ENCODE data around the gene GLIS1. TPM values are rescaled to one million over a fixed set of nuclear protein-coding genes. Genes with fewer than 3 reads are reported as not detected.

The GLIS1 gene
- total and polyA plus RNA-seq, 3 experiments from 2014 or later, result 0.18 TPM; not detected in 2

DNA sequence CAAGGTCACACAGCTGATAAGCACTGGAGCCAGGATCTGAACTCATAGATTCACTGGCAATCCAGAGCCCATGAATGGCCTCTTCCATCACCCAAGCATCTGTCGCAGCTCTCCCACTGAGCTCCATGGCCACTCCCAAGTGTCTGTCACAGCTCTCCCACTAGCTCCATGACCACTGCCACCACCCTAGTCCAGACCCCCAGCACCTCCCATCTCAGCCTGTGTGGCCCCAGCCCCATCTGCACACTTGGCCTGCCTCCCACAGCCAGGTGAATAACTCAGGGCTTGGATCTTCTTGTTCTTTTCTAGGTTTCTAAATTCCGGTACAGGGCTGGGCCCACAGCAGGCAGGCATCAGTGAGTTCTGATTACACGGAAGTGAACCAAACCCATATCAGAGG, 76.0 kb downstream of the GLIS1 start:
- Histone ChIP-seq H3K4me1 (ENCODE audit: insufficient read depth, low read length) (no peaks in the 10 kb centered on the region), H3K27me3 (ENCODE audit: insufficient read depth, low read length, poor library complexity, severe bottlenecking) (no peaks in the 10 kb centered on the region), H3K4me3 (ENCODE audit: low read length) (no peak overlapping the region), H3K36me3 (ENCODE audit: insufficient read depth, low read length) (no peaks in the 10 kb centered on the region), H3K9me3 (ENCODE audit: low read length) (no peaks in the 10 kb centered on the region), H3K27ac (ENCODE audit: low read depth, low read length) (no peak overlapping the region)
- peaks cover 0 to 4% of the 10 kb centered on the region in 2 donors for H3K27me3 Mint-ChIP-seq
- ChIA-PET CTCF (no interaction called here), POLR2A (no interaction called here)
- no peak overlapping the region for H3K4me3 Mint-ChIP-seq
- no peaks in the 10 kb centered on the region for H3K4me1 Mint-ChIP-seq
- H3K9me3 Mint-ChIP-seq, result no peaks in the 10 kb centered on the region
- H3K36me3 Mint-ChIP-seq, result no peaks in the 10 kb centered on the region
- no peak for DNase-seq
- peak overlapping the region in 1 of 8 donors; percentile 14 for H3K27ac Mint-ChIP-seq

DNA sequence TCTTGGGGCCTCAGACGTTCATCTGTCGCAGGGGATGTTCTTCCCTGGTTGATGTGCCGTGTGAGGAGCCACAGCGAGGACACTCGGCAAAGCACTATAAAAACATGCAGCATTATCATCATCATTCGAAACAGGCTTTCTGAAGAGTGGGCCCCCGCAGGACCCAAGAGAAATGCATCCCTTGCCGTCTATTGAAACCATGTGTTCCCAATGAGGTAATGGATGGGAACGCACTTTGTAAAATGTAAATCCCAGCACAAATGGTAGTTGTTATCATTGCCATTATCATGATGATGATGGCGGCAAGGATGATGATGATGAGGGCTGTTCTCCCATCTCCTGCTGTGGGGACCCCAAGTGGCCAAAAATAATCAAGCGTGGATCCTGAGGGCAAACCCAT, 76.8 kb downstream of the GLIS1 start:
- H3K4me1 Mint-ChIP-seq, result no peaks in the 10 kb centered on the region
- ChIA-PET CTCF (no interaction called here), POLR2A (no interaction called here)
- peaks cover 0 to 6% of the 10 kb centered on the region in 2 donors for H3K27me3 Mint-ChIP-seq
- Histone ChIP-seq H3K27ac (ENCODE audit: low read depth, low read length) (no peak overlapping the region), H3K4me3 (ENCODE audit: low read length) (no peak overlapping the region), H3K36me3 (ENCODE audit: insufficient read depth, low read length) (no peaks in the 10 kb centered on the region), H3K4me1 (ENCODE audit: insufficient read depth, low read length) (no peaks in the 10 kb centered on the region), H3K9me3 (ENCODE audit: low read length) (no peaks in the 10 kb centered on the region), H3K27me3 (ENCODE audit: insufficient read depth, low read length, poor library complexity, severe bottlenecking) (no peaks in the 10 kb centered on the region)
- no peak overlapping the region for H3K4me3 Mint-ChIP-seq
- H3K27ac Mint-ChIP-seq, result no peak overlapping the region
- no peaks in the 10 kb centered on the region for H3K36me3 Mint-ChIP-seq
- H3K9me3 Mint-ChIP-seq, result no peaks in the 10 kb centered on the region
- no peak for DNase-seq

DNA sequence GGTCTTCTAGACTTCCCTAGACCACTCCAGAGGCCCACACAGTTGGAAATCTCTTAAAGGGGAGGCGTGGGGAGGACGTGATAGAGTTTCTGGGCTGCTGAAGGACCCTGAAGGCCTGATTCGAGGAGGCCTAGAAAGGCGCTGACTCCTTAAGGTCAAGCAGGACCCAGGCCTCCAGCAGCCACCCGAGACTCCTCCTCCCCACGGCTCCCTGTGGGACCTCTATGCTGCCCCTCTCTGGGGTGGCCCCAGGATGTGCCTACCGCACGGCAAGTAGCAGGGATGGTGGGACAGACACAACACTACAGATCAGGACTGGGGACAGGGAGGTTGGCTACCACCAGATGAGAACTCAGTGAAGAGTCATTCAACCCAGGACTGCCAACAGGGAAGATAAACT, 77.5 kb downstream of the GLIS1 start:
- H3K27me3 ChIP-seq (ENCODE audit: insufficient read depth, low read length, poor library complexity, severe bottlenecking), result no peaks in the 10 kb centered on the region
- no peaks in the 10 kb centered on the region for H3K36me3 ChIP-seq (ENCODE audit: insufficient read depth, low read length)
- POLR2A ChIA-PET, result no interaction called here
- H3K4me3 Mint-ChIP-seq, result no peak overlapping the region
- CTCF ChIA-PET, result no interaction called here
- no peak overlapping the region for H3K27ac ChIP-seq (ENCODE audit: low read depth, low read length)
- no peak overlapping the region for H3K27ac Mint-ChIP-seq
- H3K9me3 ChIP-seq (ENCODE audit: low read length), result no peaks in the 10 kb centered on the region
- no peak for DNase-seq
- no peaks in the 10 kb centered on the region for H3K9me3 Mint-ChIP-seq
- no peak overlapping the region for H3K4me3 ChIP-seq (ENCODE audit: low read length)
- peaks cover 1 to 6% of the 10 kb centered on the region in 2 donors for H3K27me3 Mint-ChIP-seq
- no peaks in the 10 kb centered on the region for H3K4me1 Mint-ChIP-seq
- H3K4me1 ChIP-seq (ENCODE audit: insufficient read depth, low read length), result no peaks in the 10 kb centered on the region
- no peaks in the 10 kb centered on the region for H3K36me3 Mint-ChIP-seq

DNA sequence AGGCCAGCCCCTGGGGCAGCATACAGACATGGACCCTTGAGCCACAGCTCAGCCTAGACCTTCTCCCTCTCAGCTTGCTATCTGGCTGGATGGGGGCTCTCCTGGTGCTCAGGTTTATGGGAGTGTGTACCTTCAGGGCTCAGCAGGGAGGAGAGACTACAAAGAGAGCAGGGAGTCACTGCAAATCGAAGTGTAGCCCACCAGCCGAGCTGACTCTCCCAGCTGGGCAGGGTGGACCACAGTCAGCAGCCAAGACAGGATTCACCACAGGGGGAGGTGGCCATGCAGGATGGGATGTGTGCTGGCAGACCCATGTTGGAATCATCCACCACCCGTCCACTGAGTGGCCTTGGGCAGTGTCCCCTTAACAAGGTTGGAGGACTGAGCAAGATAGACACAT, 78.3 kb downstream of the GLIS1 start:
- Histone ChIP-seq H3K27me3 (ENCODE audit: insufficient read depth, low read length, poor library complexity, severe bottlenecking) (no peaks in the 10 kb centered on the region), H3K27ac (ENCODE audit: low read depth, low read length) (no peak overlapping the region), H3K4me1 (ENCODE audit: insufficient read depth, low read length) (no peaks in the 10 kb centered on the region), H3K9me3 (ENCODE audit: low read length) (no peaks in the 10 kb centered on the region), H3K36me3 (ENCODE audit: insufficient read depth, low read length) (no peaks in the 10 kb centered on the region), H3K4me3 (ENCODE audit: low read length) (no peak overlapping the region)
- ChIA-PET POLR2A (interaction anchor here (0.6 kb wide), 1 partner anchor 247 kb away, joined by 6 read pairs; no protein-coding TSS in a partner anchor), CTCF (no interaction called here)
- H3K4me1 Mint-ChIP-seq, result no peaks in the 10 kb centered on the region
- no peak overlapping the region for H3K27ac Mint-ChIP-seq
- no peak overlapping the region for H3K4me3 Mint-ChIP-seq
- no peak for DNase-seq
- H3K27me3 Mint-ChIP-seq, result peaks cover 3 to 6% of the 10 kb centered on the region in 2 donors
- H3K9me3 Mint-ChIP-seq, result no peaks in the 10 kb centered on the region
- H3K36me3 Mint-ChIP-seq, result no peaks in the 10 kb centered on the region

DNA sequence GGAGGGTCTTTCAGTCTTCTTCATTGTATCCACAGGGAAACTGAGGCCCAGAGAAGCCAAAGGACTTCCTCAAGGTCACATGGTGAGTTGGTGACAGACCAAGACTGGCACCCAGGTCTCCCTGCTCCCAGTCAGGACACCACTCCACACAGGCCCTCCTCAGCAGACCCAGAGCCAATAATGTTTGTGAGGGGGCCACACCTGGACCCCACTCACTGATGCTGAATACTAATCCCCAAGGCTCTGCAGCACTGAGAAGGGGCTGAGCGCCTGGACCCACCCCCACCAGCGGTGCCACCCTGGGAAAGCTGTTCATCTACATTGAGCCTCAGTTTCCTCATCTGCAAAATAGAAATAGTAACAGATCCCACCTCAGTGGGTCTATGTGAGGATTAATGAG, 79.5 kb downstream of the GLIS1 start:
- Mint-ChIP-seq H3K27me3 (peaks cover 7 to 8% of the 10 kb centered on the region in 2 donors), H3K27ac (no peak overlapping the region), H3K4me1 (no peaks in the 10 kb centered on the region), H3K36me3 (no peaks in the 10 kb centered on the region), H3K9me3 (no peaks in the 10 kb centered on the region), H3K4me3 (no peak overlapping the region)
- DNase-seq, result no peak
- CTCF ChIA-PET, result no interaction called here
- Histone ChIP-seq H3K27ac (ENCODE audit: low read depth, low read length) (no peak overlapping the region), H3K36me3 (ENCODE audit: insufficient read depth, low read length) (no peaks in the 10 kb centered on the region), H3K9me3 (ENCODE audit: low read length) (no peaks in the 10 kb centered on the region), H3K4me1 (ENCODE audit: insufficient read depth, low read length) (no peaks in the 10 kb centered on the region), H3K27me3 (ENCODE audit: insufficient read depth, low read length, poor library complexity, severe bottlenecking) (no peaks in the 10 kb centered on the region), H3K4me3 (ENCODE audit: low read length) (no peak overlapping the region)
- POLR2A ChIA-PET, result no interaction called here

DNA sequence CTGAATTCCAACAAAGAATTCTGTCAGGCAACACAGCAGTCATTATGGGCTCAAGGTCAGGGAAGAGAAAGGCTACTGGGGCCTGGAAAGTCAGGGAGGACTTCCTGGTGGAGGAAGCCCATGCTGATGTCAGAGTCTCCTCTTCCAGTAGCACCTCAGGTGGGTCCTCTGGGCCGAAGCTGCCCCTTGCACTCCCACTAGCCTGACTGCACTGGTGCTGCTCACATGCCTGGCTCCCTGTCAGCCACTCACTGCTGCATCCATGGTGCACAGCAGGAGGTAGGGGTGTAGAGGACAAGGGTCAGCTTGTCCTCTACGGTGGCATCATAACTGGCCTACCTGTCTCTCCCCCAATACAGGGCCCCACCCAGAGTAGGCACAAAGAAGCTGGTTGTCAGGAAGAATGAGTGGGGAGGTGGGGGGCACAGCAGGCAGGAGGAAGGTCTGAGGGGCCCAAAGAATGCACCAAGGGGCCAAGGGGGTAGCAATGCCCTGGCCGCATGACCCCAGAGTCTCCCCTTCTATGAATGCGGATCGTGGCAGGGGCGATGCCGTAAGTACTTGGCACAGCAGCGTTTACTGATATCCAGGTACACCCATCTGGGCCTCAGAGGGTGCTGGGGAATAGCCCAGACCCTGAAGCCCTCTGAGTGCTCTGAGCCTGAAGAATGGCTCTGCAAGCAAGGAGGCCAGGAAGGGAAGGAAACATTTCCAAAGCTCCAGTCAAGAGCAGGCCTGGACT, 80.3 kb downstream of the GLIS1 start:
- no peak overlapping the region for H3K4me3 Mint-ChIP-seq
- Histone ChIP-seq H3K36me3 (ENCODE audit: insufficient read depth, low read length) (no peaks in the 10 kb centered on the region), H3K4me3 (ENCODE audit: low read length) (no peak overlapping the region), H3K27ac (ENCODE audit: low read depth, low read length) (no peak overlapping the region), H3K9me3 (ENCODE audit: low read length) (no peaks in the 10 kb centered on the region), H3K4me1 (ENCODE audit: insufficient read depth, low read length) (no peaks in the 10 kb centered on the region), H3K27me3 (ENCODE audit: insufficient read depth, low read length, poor library complexity, severe bottlenecking) (no peaks in the 10 kb centered on the region)
- POLR2A ChIA-PET, result no interaction called here
- DNase-seq, result no peak
- CTCF ChIA-PET, result no interaction called here
- no peaks in the 10 kb centered on the region for H3K36me3 Mint-ChIP-seq
- H3K27me3 Mint-ChIP-seq, result peaks cover 6 to 13% of the 10 kb centered on the region in 2 donors
- no peak overlapping the region for H3K27ac Mint-ChIP-seq
- no peaks in the 10 kb centered on the region for H3K4me1 Mint-ChIP-seq
- H3K9me3 Mint-ChIP-seq, result no peaks in the 10 kb centered on the region

DNA sequence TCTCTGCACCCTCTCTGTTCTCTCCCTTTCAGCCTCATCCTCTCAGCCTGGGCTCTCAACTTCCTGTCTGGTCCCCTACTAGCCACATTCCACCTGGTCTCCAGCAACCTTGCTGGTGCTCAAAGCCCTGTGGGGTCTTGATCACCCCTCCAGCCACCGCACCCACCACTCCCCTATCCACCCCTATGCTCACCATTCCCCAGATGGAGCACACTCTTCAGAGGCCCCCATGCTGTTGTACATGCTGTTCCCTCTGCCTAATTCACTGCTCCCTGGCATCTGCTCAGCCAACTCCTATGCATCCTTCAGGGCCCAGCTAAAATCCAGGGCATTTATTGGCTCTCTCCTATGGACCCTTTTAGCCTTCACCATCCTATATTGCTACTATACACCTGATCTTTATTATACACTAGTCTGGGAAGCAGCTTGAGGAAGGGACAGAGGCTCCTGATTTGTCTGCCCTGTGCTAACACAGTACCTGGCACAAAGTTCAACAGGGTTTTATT, 81.0 kb downstream of the GLIS1 start:
- H3K4me1 Mint-ChIP-seq, result no peaks in the 10 kb centered on the region
- no peaks in the 10 kb centered on the region for H3K9me3 Mint-ChIP-seq
- H3K27me3 Mint-ChIP-seq, result peaks cover 5 to 13% of the 10 kb centered on the region in 2 donors
- H3K27me3 ChIP-seq (ENCODE audit: insufficient read depth, low read length, poor library complexity, severe bottlenecking), result no peaks in the 10 kb centered on the region
- no peaks in the 10 kb centered on the region for H3K36me3 Mint-ChIP-seq
- DNase-seq, result no peak
- POLR2A ChIA-PET, result no interaction called here
- no peak overlapping the region for H3K4me3 ChIP-seq (ENCODE audit: low read length)
- H3K36me3 ChIP-seq (ENCODE audit: insufficient read depth, low read length), result no peaks in the 10 kb centered on the region
- CTCF ChIA-PET, result no interaction called here
- no peak overlapping the region for H3K27ac Mint-ChIP-seq
- no peak overlapping the region for H3K4me3 Mint-ChIP-seq
- H3K4me1 ChIP-seq (ENCODE audit: insufficient read depth, low read length), result no peaks in the 10 kb centered on the region
- H3K9me3 ChIP-seq (ENCODE audit: low read length), result no peaks in the 10 kb centered on the region
- H3K27ac ChIP-seq (ENCODE audit: low read depth, low read length), result no peak overlapping the region

DNA sequence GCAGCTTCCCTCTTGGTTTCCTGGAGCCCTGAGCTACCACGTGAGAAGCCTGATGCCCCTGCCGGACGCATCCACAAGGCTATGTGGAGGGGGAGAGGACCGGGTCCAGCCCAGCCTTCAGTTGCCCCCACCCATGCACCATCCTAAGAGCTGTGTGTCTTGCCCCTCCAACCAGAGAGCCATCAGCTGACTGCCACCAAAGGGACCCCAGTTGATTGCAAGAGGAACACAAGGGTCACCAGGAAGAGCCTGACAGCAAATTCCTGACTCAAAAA, 81.5 kb downstream of the GLIS1 start:
- no peaks in the 10 kb centered on the region for H3K4me1 ChIP-seq (ENCODE audit: insufficient read depth, low read length)
- CTCF ChIA-PET, result no interaction called here
- H3K27ac Mint-ChIP-seq, result no peak overlapping the region
- POLR2A ChIA-PET, result no interaction called here
- H3K4me1 Mint-ChIP-seq, result no peaks in the 10 kb centered on the region
- H3K27me3 ChIP-seq (ENCODE audit: insufficient read depth, low read length, poor library complexity, severe bottlenecking), result no peaks in the 10 kb centered on the region
- no peak overlapping the region for H3K4me3 ChIP-seq (ENCODE audit: low read length)
- H3K9me3 Mint-ChIP-seq, result no peaks in the 10 kb centered on the region
- H3K4me3 Mint-ChIP-seq, result no peak overlapping the region
- H3K9me3 ChIP-seq (ENCODE audit: low read length), result no peaks in the 10 kb centered on the region
- DNase-seq, result no peak
- no peaks in the 10 kb centered on the region for H3K36me3 Mint-ChIP-seq
- no peak overlapping the region for H3K27ac ChIP-seq (ENCODE audit: low read depth, low read length)
- H3K36me3 ChIP-seq (ENCODE audit: insufficient read depth, low read length), result no peaks in the 10 kb centered on the region
- peaks cover 4 to 13% of the 10 kb centered on the region in 2 donors for H3K27me3 Mint-ChIP-seq
